K562 (cell line): Measurements from ENCODE around the gene TAMALIN. TPM values are rescaled to one million over a fixed set of nuclear protein-coding genes. Genes with fewer than 3 reads are reported as not detected.

Experiments used
- ESRRA ChIP-seq: fragments of 450-650 bp; IDR thresholded peaks from 2 replicates; pipeline ENCODE4 v1.6.1; 2014; ENCODE audit warnings: low read depth, mild to moderate bottlenecking, moderate library complexity, borderline replicate concordance
- FOSL1 ChIP-seq: fragments of 200-800 bp; sonication (Bioruptor generic); conservative IDR thresholded peaks from 2 replicates; pipeline ENCODE4 v1.6.1; 2016; ENCODE audit warnings: missing genetic modification characterization, missing compliant biosample characterization
- HIVEP1 ChIP-seq: fragments of 250-450 bp; sonication (Bioruptor Pico); IDR thresholded peaks from 2 replicates; pipeline ENCODE4 v1.4.0; 2020; ENCODE audit warnings: mild to moderate bottlenecking
- NCOR1 ChIP-seq: fragments of 450-650 bp; IDR thresholded peaks from 2 replicates; pipeline ENCODE4 v1.6.1; 2016; ENCODE audit warnings: mild to moderate bottlenecking, moderate library complexity
- NRF1 ChIP-seq, 2 experiments: fragments of 450-650 bp; IDR thresholded peaks in 1 of 2; conservative IDR thresholded peaks in 1 of 2; 2 replicates each; pipeline ENCODE4 v1.6.1; 2014; ENCODE audit warnings: mild to moderate bottlenecking in 2 of 2
- PHF8 ChIP-seq: fragments of 200-600 bp; sonication (generic); IDR thresholded peaks from 2 replicates; pipeline ENCODE4 v1.6.1; 2012; ENCODE audit warnings: mixed run types, mild to moderate bottlenecking, inconsistent platforms, low read length, moderate library complexity, borderline replicate concordance
- REST ChIP-seq, 2 experiments: fragments of 450-650 bp; formaldehyde crosslinking in 1 of 2; IDR thresholded peaks; 2 replicates each; pipeline versions ENCODE4 v1.4.0 to v1.6.1; 2014 to 2020; ENCODE audit warnings: mild to moderate bottlenecking in 2 of 2, borderline replicate concordance in 1 of 2, low read depth in 1 of 2
- RFX1 ChIP-seq: fragments of 450-650 bp; IDR thresholded peaks from 2 replicates; pipeline ENCODE4 v1.6.1; 2016; ENCODE audit warnings: mild to moderate bottlenecking, moderate library complexity
- SMAD2 ChIP-seq: fragments of 150-350 bp; IDR thresholded peaks from 2 replicates; pipeline ENCODE4 v1.6.1; 2014; ENCODE audit warnings: low read depth, mild to moderate bottlenecking, low read length
- SMARCE1 ChIP-seq: fragments of 450-650 bp; IDR thresholded peaks from 2 replicates; pipeline ENCODE4 v1.7.1; 2016; ENCODE audit warnings: mild to moderate bottlenecking
- SUPT5H ChIP-seq: fragments of 450-650 bp; IDR thresholded peaks from 2 replicates; pipeline ENCODE4 v1.6.1; 2016
- TSHZ1 ChIP-seq: fragments of 250-450 bp; sonication (Bioruptor Pico); IDR thresholded peaks from 2 replicates; pipeline ENCODE4 v1.4.0; 2020; ENCODE audit warnings: mild to moderate bottlenecking, moderate library complexity
- WHSC1 ChIP-seq: IDR thresholded peaks from one replicate; pipeline ENCODE4 v1.6.1; 2012; ENCODE audit warnings: low read length, control low read depth, inconsistent platforms
- YY1 ChIP-seq, 3 experiments: IDR thresholded peaks; 2 replicates each; pipeline ENCODE4 v1.6.1; 2011; ENCODE audit warnings: low read length in 2 of 3, mild to moderate bottlenecking in 2 of 3, moderate library complexity in 2 of 3, borderline replicate concordance in 1 of 3, control low read depth in 1 of 3, low read depth in 1 of 3; ENCODE audit not compliant: insufficient read depth in 3 of 3, insufficient replicate concordance in 2 of 3, control insufficient read depth in 1 of 3, insufficient read length in 1 of 3; ENCODE audit errors: extremely low read depth in 1 of 3
- ZNF324 ChIP-seq: fragments of 250-450 bp; sonication (Bioruptor Pico); IDR thresholded peaks from 2 replicates; pipeline ENCODE4 v1.4.0; 2020; ENCODE audit warnings: mild to moderate bottlenecking
- polyA plus RNA-seq, 8 experiments: library from polyadenylated mRNA; depleted of rRNA in 4 of 8; stranded (reverse) in 5 of 8; unstranded in 3 of 8; fragments of >200 nt; fragmentation: Nextera tagmentation in 2 of 8; fragmentation: Illumina TruSeq in 1 of 8; extraction: Ambion mirVana in 2 of 8; extraction: Trizol in 1 of 8; gene quantifications; 2 replicates each; pipeline versions ENCODE4 v1.2.1 to v1.2.3, GENCODE V29; 2011 to 2014; ENCODE audit warnings: inconsistent platforms in 1 of 8, missing spikeins in 1 of 8
- total RNA-seq, 7 experiments: library from RNA; depleted of rRNA in 6 of 7; stranded (reverse); fragments of >200 nt in 6 of 7; fragmentation: Illumina TruSeq in 2 of 7; extraction: Trizol in 2 of 7; gene quantifications; 2 replicates each; pipeline versions ENCODE4 v1.2.1 to v1.2.3, GENCODE V29; 2011 to 2021; ENCODE audit warnings: low replicate concordance in 1 of 7

The TAMALIN gene
- total and polyA plus RNA-seq, 9 of the 15 experiments (the other 6 are each of a cell fraction or from before 2014, with no cell fraction given), result 0.74 to 2.2 (median 1.5) TPM; not detected in 2

- no peak for TF ChIP-seq TSHZ1 (CRISPR knock-in tag)
- peak; percentile 60 for TF ChIP-seq NCOR1
- TF ChIP-seq SUPT5H, result peak; percentile 46
- TF ChIP-seq RFX1, result no peak
- TF ChIP-seq SMARCE1, result peak; percentile 53; the same call in 1 of the 2 replicates
- peak; percentile 45; the same call in 1 of the 2 replicates for TF ChIP-seq ESRRA
- TF ChIP-seq REST (IDR thresholded peaks at IDR 0.05; ENCODE audit: borderline replicate concordance), result peak; percentile 76
- TF ChIP-seq REST (CRISPR knock-in tag; IDR thresholded peaks at IDR 0.05; ENCODE audit: low read depth), result no peak
- TF ChIP-seq FOSL1 (tag), result peak; percentile 63
- peak in 1 of 3 experiments; percentile 10 for TF ChIP-seq YY1 (IDR thresholded peaks at IDR 0.05; ENCODE audit: borderline replicate concordance in 1 of 3, control insufficient read depth in 1 of 3, extremely low read depth in 1 of 3, insufficient read depth in 3 of 3, insufficient read length in 1 of 3, insufficient replicate concordance in 2 of 3, low read depth in 1 of 3, low read length in 2 of 3)
- no peak for TF ChIP-seq SMAD2
- peak; percentile 70 to 71 for TF ChIP-seq NRF1 (conservative IDR thresholded peaks at IDR 0.05 in 1 of 2, IDR thresholded peaks at IDR 0.05 in 1 of 2)
- no peak for TF ChIP-seq ZNF324 (CRISPR knock-in tag)
- peak; percentile 77; the same call in 1 of the 2 replicates for TF ChIP-seq HIVEP1
- no peak for TF ChIP-seq WHSC1
- TF ChIP-seq PHF8, result peak; percentile 62; the same call in 1 of the 2 replicates
Measured at GRCh38 chr12:52050758-52051541, 44.2 kb downstream of the TAMALIN start, which contains the start of gene NR4A1 (continued).
